Sciatic nerve (tissue), 2 donors: ENCODE measurements around the gene AGXT2. TPM values are rescaled to one million over a fixed set of nuclear protein-coding genes. Genes with fewer than 3 reads are reported as not detected.
"Not testable (repeated sequence)": the region's sequence is repeated elsewhere in the genome, so short reads cannot be mapped to it uniquely, and the experiment has no call there.

Experiments used
- ATAC-seq: fragments of 200-7000 bp; cut with Tn5 transposase; one replicate; pipeline ENCODE4 v1.9.1; 2020; ENCODE audit warnings: mild to moderate bottlenecking, moderate library complexity
- DNase-seq: peaks from one replicate; pipeline ENCODE4 v3.0.0-alpha.2; 2020; ENCODE audit warnings: low spot score
- intact Hi-C: fragments of 100-400 bp; cut with DNase I; formaldehyde crosslinking; loops from one replicate; pipeline ENCODE4 v1.14.2; 2022
- total RNA-seq: library from RNA; stranded (reverse); fragmentation: NEBNext Ultra II Directional; extraction: Animal tissue kit (Norgen Biotek cat#: 25700); gene quantifications from one replicate; pipeline ENCODE4 v1.2.1, GENCODE V29; 2021
- donor health status: DM: no; HTN: no; CAD: no.
- donor health status: DM: no; HTN: no; CAD: no.

Gene AGXT2
- total RNA-seq, 1 donor from 2014 or later = not detected

GRCh38 chr5:34993951-34994350 lies 53.8 kb downstream of the AGXT2 start:
- ATAC-seq = no peak
- DNase-seq = no peak
- intact Hi-C loops = no loop called here

- intact Hi-C loops = no loop called here
- no peak for ATAC-seq
- no peak for DNase-seq
Observed at GRCh38 chr5:34991486-34992238, 56.1 kb downstream of the AGXT2 start.

GRCh38 chr5:34986965-34987364 lies 60.8 kb downstream of the AGXT2 start:
- DNase-seq (no peak), ATAC-seq (no peak)
- intact Hi-C loops = no loop called here

DNA sequence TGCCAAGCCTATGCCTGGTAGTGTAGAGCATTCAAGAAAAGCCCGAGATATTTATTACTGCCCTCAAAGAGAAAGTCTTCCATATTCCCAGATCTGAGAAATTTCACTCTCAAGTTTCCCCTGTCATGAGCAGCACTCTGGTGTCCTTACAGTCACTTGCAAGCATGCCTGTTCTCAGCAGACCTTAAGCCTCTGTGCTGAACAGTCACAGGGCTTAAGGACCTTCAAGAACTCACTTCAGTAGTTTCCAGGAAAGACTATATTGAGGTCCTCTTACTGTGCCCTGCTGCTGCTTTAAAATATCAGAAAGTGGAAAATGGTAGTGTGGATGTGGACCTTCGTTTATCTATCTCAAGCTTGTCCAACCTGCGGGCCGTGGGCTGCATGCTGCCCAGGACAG lies 64.9 kb downstream of the AGXT2 start:
- ATAC-seq = no peak
- intact Hi-C loops = no loop called here
- DNase-seq = no peak

GRCh38 chr5:34978681-34979080 lies 69.1 kb downstream of the AGXT2 start:
- DNase-seq = no peak
- ATAC-seq = no peak
- intact Hi-C loops = no loop called here

- intact Hi-C loops = no loop called here
- no peak for DNase-seq
- ATAC-seq = no peak
Observed at GRCh38 chr5:34977934-34978613, 69.7 kb downstream of the AGXT2 start.

DNA sequence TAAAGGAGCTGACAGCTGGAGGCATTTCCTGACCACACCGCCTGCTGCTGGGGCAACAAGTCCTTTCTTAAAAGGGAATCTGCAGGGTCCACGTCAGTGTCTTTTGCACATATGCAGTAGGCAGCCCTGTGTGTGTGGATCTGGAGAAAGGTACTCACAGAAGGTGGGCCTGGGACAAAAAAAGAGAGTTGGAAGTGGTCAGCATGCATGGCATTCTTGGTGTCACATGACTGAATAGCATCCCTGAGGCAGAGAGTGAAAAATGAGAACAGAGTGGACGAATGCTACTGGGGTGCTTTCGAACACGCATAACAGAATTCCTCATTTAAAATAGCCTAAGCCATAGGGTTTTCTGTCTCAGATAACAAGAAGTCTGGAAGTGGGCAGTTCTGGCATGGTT lies 71.4 kb downstream of the AGXT2 start:
- DNase-seq (no peak), ATAC-seq (no peak)
- intact Hi-C loops = no loop called here

DNA sequence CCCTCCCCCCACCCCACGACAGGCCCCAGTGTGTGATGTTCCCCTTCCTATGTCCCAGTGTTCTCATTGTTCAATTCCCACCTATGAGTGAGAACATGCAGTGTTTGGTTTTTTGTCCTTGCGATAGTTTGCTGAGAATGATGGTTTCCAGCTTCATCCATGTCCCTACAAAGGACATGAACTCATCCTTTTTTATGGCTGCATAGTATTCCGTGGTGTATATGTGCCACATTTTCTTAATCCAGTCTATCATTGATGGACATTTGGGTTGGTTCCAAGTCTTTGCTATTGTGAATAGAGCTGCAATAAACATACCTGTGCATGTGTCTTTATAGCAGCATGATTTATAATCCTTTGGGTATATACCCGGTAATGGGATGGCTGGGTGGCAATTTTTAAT lies 76.1 kb downstream of the AGXT2 start:
- DNase-seq, intact Hi-C loops, ATAC-seq: not testable (repeated sequence)

GRCh38 chr5:34970552-34970951 lies 77.2 kb downstream of the AGXT2 start:
- DNase-seq (no peak), ATAC-seq (no peak)
- intact Hi-C loops = no loop called here

DNA sequence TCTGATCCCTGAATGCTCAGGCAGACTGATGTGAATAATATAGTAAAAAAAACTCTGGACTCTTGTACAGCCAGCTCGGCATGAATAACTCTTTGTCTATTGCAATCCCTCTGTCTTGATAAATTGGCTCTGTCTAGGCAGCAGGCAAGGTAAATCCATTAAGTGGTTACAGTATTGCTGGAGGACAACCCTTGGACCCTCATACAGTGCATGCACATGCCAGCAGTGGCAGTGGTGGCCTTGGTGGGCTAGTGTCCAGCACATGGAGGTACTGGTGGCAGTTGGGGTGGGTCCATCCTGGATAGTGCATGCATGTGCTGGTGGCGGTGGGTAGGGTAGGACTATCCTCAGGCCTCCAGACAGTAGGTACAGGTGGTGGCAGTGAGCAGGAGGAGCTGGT lies 79.5 kb downstream of the AGXT2 start:
- intact Hi-C loops = no loop called here
- ATAC-seq (no peak), DNase-seq (no peak)

DNA sequence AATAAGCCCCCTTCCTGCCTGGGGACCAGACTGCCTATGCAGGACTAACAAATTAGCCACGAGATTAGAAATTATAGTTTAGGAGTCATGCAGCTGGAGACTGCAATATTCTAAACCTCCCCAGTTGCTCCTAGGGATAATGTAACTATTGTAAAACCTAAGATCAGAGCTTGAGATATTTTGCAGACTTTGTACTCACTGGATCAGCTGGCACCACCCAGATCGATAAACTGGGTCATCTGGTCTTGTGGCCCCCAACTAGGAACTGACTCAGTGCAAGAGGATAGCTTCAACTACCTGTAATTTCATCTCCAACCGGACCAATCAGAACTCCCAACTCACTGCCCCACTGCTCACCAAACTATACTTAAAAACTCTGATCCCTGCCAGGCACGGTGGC lies 80.2 kb downstream of the AGXT2 start:
- intact Hi-C loops = no loop called here
- ATAC-seq (no peak), DNase-seq (no peak)

GRCh38 chr5:34959323-34959722 lies 88.4 kb downstream of the AGXT2 start:
- no peak for ATAC-seq
- intact Hi-C loops = no loop called here
- no peak for DNase-seq

DNA sequence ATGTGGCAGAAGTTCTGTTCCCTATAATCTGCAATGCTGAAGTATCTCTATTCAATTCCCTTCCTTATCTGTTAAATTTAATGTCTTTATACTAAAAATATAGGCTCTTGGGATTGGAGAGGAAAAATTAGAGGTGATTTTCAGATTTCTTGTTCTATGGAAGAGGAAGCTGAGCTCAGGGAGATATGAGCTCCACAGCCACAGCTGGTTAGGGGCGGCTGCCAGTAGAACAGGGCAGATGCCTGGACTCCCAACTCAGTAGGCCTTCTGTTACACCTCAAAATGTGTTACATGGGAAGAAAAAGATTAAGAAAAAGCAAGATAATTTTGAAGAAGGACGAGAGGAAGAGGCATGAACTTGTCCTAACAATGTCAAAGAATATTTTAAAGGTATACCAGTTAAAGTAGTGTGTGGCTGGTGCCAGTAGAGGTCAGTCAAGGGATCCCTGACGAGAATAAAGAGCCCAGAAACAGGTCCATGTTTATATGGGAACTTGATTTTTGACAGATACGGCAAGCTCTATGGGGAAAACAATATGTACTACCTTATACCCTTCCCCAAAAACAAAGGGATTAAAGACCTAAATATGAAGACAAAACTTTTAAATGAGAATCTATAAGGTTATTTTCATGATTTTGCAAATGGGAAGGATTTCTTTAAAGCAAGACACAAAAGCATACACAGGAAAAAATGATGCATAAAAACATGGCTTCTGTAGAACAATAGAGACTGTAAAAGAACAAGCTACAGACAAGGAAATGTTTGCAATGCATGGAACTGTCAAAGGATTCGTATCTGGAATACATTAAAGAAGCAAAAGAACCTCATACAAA lies 89.7 kb downstream of the AGXT2 start:
- ATAC-seq = peak; percentile 53
- intact Hi-C loops = no loop called here

DNA sequence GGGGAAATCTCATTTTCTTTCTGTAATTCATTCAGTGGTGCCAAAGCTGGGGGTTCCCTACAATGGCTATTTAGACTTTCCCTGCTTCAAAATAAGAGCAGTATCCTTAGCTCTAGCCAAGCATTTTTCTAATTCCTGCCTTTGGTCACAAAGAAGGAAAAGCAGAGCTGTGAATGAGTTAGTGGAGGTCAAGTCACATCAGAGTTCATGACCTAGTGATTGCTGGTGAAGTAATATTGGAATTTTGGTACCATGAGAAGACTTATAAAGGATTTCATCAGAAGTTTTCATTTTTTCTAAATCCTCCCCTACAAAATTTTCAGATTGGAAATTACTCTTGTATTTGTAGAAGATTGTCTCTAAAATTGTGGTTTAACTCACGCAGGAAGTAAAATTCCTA lies 90.4 kb downstream of the AGXT2 start:
- intact Hi-C loops = no loop called here
- DNase-seq = no peak
- no peak for ATAC-seq

More for the DNA sequence above, 89.7 kb downstream of the AGXT2 start:
- no peak for DNase-seq

Other genes with a start within 250 kb of the AGXT2 start
- gene TTC23L, start 208.8 kb downstream of the AGXT2 start, total RNA-seq = 5.9 TPM
- gene RAD1, start 132.4 kb downstream of the AGXT2 start, total RNA-seq = 16.3 TPM
- gene BRIX1, start 132.2 kb downstream of the AGXT2 start, total RNA-seq = 20.3 TPM
- gene DNAJC21, start 118.4 kb downstream of the AGXT2 start, total RNA-seq = 48.3 TPM
- gene PRLR, start 182.5 kb upstream of the AGXT2 start, total RNA-seq = 1.9 TPM